ENCODE data around the gene DYSF.

The DYSF gene

GRCh38 chr2:71552356-71552755 lies 99.0 kb downstream of the DYSF start:
- DNase-seq (ENCODE audit: low read depth) = no peak
- TF ChIP-seq CTCF (IDR thresholded peaks at IDR 0.05; ENCODE audit: control insufficient read depth, insufficient read depth, low read depth, low read length, missing control alignments) = no peak
- H3K4me3 ChIP-seq (ENCODE audit: control insufficient read depth, low read depth, low read length) = no peak overlapping the region

- no peak for TF ChIP-seq CTCF (IDR thresholded peaks at IDR 0.05; ENCODE audit: control insufficient read depth, insufficient read depth, low read depth, low read length, missing control alignments)
- no peak for DNase-seq (ENCODE audit: low read depth)
- H3K4me3 ChIP-seq (ENCODE audit: control insufficient read depth, low read depth, low read length) = no peak overlapping the region
These were observed 99.5 kb downstream of the DYSF start for GRCh38 chr2:71552861-71553301.

GRCh38 chr2:71554028-71554705 lies 100.8 kb downstream of the DYSF start:
- no peak for TF ChIP-seq CTCF (IDR thresholded peaks at IDR 0.05; ENCODE audit: control insufficient read depth, insufficient read depth, low read depth, low read length, missing control alignments)
- H3K4me3 ChIP-seq (ENCODE audit: control insufficient read depth, low read depth, low read length) = no peak overlapping the region

GRCh38 chr2:71554706-71555056 lies 101.3 kb downstream of the DYSF start:
- no peak for TF ChIP-seq CTCF (IDR thresholded peaks at IDR 0.05; ENCODE audit: control insufficient read depth, insufficient read depth, low read depth, low read length, missing control alignments)
- no peak for DNase-seq (ENCODE audit: low read depth)
- H3K4me3 ChIP-seq (ENCODE audit: control insufficient read depth, low read depth, low read length) = no peak overlapping the region

More at GRCh38 chr2:71554028-71554705, 100.8 kb downstream of the DYSF start:
- DNase-seq (ENCODE audit: low read depth) = no peak

GRCh38 chr2:71555798-71556454 lies 102.6 kb downstream of the DYSF start:
- H3K4me3 ChIP-seq (ENCODE audit: control insufficient read depth, low read depth, low read length) = no peak overlapping the region
- DNase-seq (ENCODE audit: low read depth) = no peak
- TF ChIP-seq CTCF (IDR thresholded peaks at IDR 0.05; ENCODE audit: control insufficient read depth, insufficient read depth, low read depth, low read length, missing control alignments) = no peak

- no peak for TF ChIP-seq CTCF (IDR thresholded peaks at IDR 0.05; ENCODE audit: control insufficient read depth, insufficient read depth, low read depth, low read length, missing control alignments)
- DNase-seq (ENCODE audit: low read depth) = no peak
These were observed 103.4 kb downstream of the DYSF start for GRCh38 chr2:71556692-71557250.

More at GRCh38 chr2:71556692-71557250, 103.4 kb downstream of the DYSF start:
- H3K4me3 ChIP-seq (ENCODE audit: control insufficient read depth, low read depth, low read length) = no peak overlapping the region

All from AG09309 (cell line).